Keratinocyte (primary cell): ENCODE measurements around the gene STK4. TPM values are rescaled to one million over a fixed set of nuclear protein-coding genes. Genes with fewer than 3 reads are reported as not detected.

Source experiments
- DNase-seq: peaks from one replicate; pipeline ENCODE4 v3.0.0-alpha.2; 2011; ENCODE audit warnings: low read depth, missing footprints, low spot score
- FAIRE-seq: peaks from 2 replicates; lab custom pipeline; 2011; peaks lifted over from hg19 to GRCh38; lab: Jason Lieb, UNC
- H2AFZ ChIP-seq: 2 replicates; pipeline ENCODE4 v1.6.0; 2012; ENCODE audit warnings: low read length, control low read depth, inconsistent platforms; ENCODE audit not compliant: control insufficient read depth
- H3K27ac ChIP-seq: 2 replicates; pipeline ENCODE4 v1.5.1; 2011; ENCODE audit warnings: low read length; ENCODE audit not compliant: control insufficient read depth, insufficient read depth
- H3K27me3 ChIP-seq: 3 replicates; pipeline ENCODE4 v1.6.0; 2011; ENCODE audit warnings: low read length; ENCODE audit not compliant: control insufficient read depth, insufficient read depth; ENCODE audit errors: extremely low read depth
- H3K36me3 ChIP-seq, 2 experiments: 2 replicates in 1 of 2; 3 replicates in 1 of 2; pipeline ENCODE4 v1.5.1; 2011; ENCODE audit warnings: low read length in 2 of 2, mild to moderate bottlenecking in 1 of 2; ENCODE audit not compliant: control insufficient read depth in 2 of 2, insufficient read depth in 2 of 2; ENCODE audit errors: extremely low read depth in 1 of 2
- H3K4me1 ChIP-seq: 3 replicates; pipeline ENCODE4 v1.5.1; 2011; ENCODE audit warnings: low read length; ENCODE audit not compliant: control insufficient read depth, insufficient read depth; ENCODE audit errors: extremely low read depth
- H3K4me2 ChIP-seq: 3 replicates; pipeline ENCODE4 v1.6.0; 2011; ENCODE audit warnings: low read depth, low read length; ENCODE audit not compliant: control insufficient read depth, insufficient read depth; ENCODE audit errors: extremely low read depth
- H3K4me3 ChIP-seq, 3 experiments: fragments of 200-600 bp in 1 of 3; sonication (generic) in 1 of 3; 2 replicates in 2 of 3; 3 replicates in 1 of 3; pipeline ENCODE4 v1.5.1; 2011 to 2016; ENCODE audit warnings: low read length in 3 of 3, mild to moderate bottlenecking in 3 of 3, control low read depth in 2 of 3, inconsistent platforms in 1 of 3, low read depth in 1 of 3, mixed read lengths in 1 of 3, mixed run types in 1 of 3, moderate library complexity in 1 of 3; ENCODE audit not compliant: control insufficient read depth in 2 of 3, insufficient read depth in 2 of 3; ENCODE audit errors: extremely low read depth in 1 of 3
- H3K79me2 ChIP-seq: 2 replicates; pipeline ENCODE4 v1.6.0; 2012; ENCODE audit warnings: low read length; ENCODE audit not compliant: control insufficient read depth, insufficient read depth
- H3K9ac ChIP-seq: 3 replicates; pipeline ENCODE4 v1.6.0; 2011; ENCODE audit warnings: low read length; ENCODE audit not compliant: control insufficient read depth, insufficient read depth; ENCODE audit errors: extremely low read depth
- H3K9me1 ChIP-seq: 3 replicates; pipeline ENCODE4 v1.6.0; 2011; ENCODE audit warnings: low read length; ENCODE audit not compliant: control insufficient read depth, insufficient read depth; ENCODE audit errors: extremely low read depth
- H3K9me3 ChIP-seq: 2 replicates; pipeline ENCODE4 v1.5.1; 2012; ENCODE audit warnings: low read depth, low read length; ENCODE audit not compliant: control insufficient read depth
- H4K20me1 ChIP-seq: 3 replicates; pipeline ENCODE4 v1.6.0; 2011; ENCODE audit warnings: low read length; ENCODE audit not compliant: control insufficient read depth, insufficient read depth; ENCODE audit errors: extremely low read depth
- CTCF ChIP-seq, 3 experiments: IDR thresholded peaks in 1 of 3; conservative IDR thresholded peaks in 1 of 3; optimal IDR thresholded peaks in 1 of 3; 2 replicates in 2 of 3; 3 replicates in 1 of 3; pipeline versions ENCODE3 to v1.5.1; 2011; ENCODE audit warnings: low read length in 3 of 3, mild to moderate bottlenecking in 3 of 3, moderate library complexity in 2 of 3, control low read depth in 1 of 3, inconsistent platforms in 1 of 3; ENCODE audit not compliant: insufficient read depth in 2 of 3; ENCODE audit errors: extremely low read depth in 1 of 3
- EZH2 ChIP-seq: IDR thresholded peaks from one replicate; pipeline ENCODE4 v1.6.1; 2012; ENCODE audit warnings: inconsistent platforms, mild to moderate bottlenecking, low read length, moderate library complexity
- dilution Hi-C: fragments of 300-500 bp; cut with MboI; formaldehyde crosslinking; loops from one replicate; pipeline ENCODE4 v1.7.0; 2020; ENCODE audit warnings: low sequenced_read_pairs; ENCODE audit not compliant: extremely low pct_ligation_motif_present
- polyA plus RNA-seq, 5 experiments: library from polyadenylated mRNA; depleted of rRNA in 3 of 5; stranded (reverse) in 3 of 5; stranded (forward) in 1 of 5; unstranded in 1 of 5; fragments of >200 nt; gene quantifications; 1 replicate in 1 of 5; 2 replicates in 3 of 5; 3 replicates in 1 of 5; pipeline versions ENCODE4 v1.2.1 to v1.2.3, GENCODE V29; 2011 to 2012; ENCODE audit warnings: missing spikeins in 2 of 5, low read depth in 1 of 5, low replicate concordance in 1 of 5

Gene STK4
- polyA plus RNA-seq, 1 donor (not counting 4 experiments of a cell fraction or from before 2014, with no cell fraction given) = 30.5 TPM

DNA sequence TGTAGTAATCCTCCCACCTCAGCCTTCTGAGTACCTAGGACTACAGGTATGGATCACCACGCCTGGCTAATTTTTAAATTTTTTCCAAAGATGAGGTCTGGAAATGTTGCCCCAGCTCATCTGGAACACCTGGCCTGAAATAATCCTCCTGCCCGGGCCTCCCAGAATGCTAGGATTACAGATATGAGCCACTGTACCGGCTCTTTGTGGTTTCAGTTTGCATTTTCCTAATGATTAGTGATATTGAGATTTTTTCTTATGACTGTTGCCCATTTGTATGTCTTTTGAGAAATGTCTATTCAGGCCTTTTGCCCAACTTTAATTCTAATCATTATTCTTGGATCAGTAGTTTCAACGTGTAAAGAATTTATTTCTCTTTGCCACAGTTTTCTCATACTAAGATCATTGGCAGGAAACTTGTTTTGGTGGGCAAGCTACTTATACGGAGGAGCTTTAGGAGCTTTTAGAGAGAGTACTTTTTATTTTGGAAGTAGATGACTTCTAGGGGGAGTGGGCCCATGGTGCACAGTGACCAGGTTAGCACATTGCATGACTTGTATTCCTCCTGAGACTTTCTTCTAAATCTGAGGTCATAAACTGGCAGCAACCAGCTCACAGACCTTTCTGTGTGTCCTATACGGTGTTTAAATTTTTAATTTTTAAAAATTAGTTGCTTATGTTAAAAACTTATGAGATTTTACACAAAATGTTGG is 62.3 kb downstream of the STK4 start:
- no peak for TF ChIP-seq EZH2
- no peak for TF ChIP-seq CTCF (optimal IDR thresholded peaks at IDR 0.05 in 1 of 3, IDR thresholded peaks at IDR 0.05 in 1 of 3, conservative IDR thresholded peaks at IDR 0.05 in 1 of 3; ENCODE audit: extremely low read depth in 1 of 3, insufficient read depth in 2 of 3, low read length in 3 of 3)
- Histone ChIP-seq H3K9me3 (no peaks in the 10 kb centered on the region), H3K9ac (no peak overlapping the region), H3K4me2 (no peak overlapping the region), H2AFZ (no peak overlapping the region), H3K4me3 (no peak overlapping the region), H3K27me3 (no peaks in the 10 kb centered on the region), H3K79me2 (peaks cover 3% of the 10 kb centered on the region), H3K9me1 (no peaks in the 10 kb centered on the region), H3K4me1 (peaks cover 8% of the 10 kb centered on the region), H3K36me3 (peaks cover 0 to 6% of the 10 kb centered on the region in 2 experiments), H3K27ac (no peak overlapping the region), H4K20me1 (no peaks in the 10 kb centered on the region)
- DNase-seq (no peak), FAIRE-seq (no peak)
- dilution Hi-C loops = no loop called here

- Histone ChIP-seq H3K9me3 (no peaks in the 10 kb centered on the region), H3K79me2 (peaks cover 3% of the 10 kb centered on the region), H3K27ac (no peak overlapping the region), H3K4me2 (no peak overlapping the region), H3K9ac (no peak overlapping the region), H3K9me1 (no peaks in the 10 kb centered on the region), H2AFZ (no peak overlapping the region), H3K4me3 (no peak overlapping the region), H3K36me3 (peaks cover 0 to 6% of the 10 kb centered on the region in 2 experiments), H4K20me1 (no peaks in the 10 kb centered on the region), H3K4me1 (peaks cover 13% of the 10 kb centered on the region), H3K27me3 (no peaks in the 10 kb centered on the region)
- FAIRE-seq (no peak), DNase-seq (no peak)
- dilution Hi-C loops = no loop called here
- TF ChIP-seq CTCF (optimal IDR thresholded peaks at IDR 0.05 in 1 of 3, IDR thresholded peaks at IDR 0.05 in 1 of 3, conservative IDR thresholded peaks at IDR 0.05 in 1 of 3; ENCODE audit: extremely low read depth in 1 of 3, insufficient read depth in 2 of 3, low read length in 3 of 3) (no peak), EZH2 (no peak)
Observed at GRCh38 chr20:45029884-45030283, 63.6 kb downstream of the STK4 start.
